ENCODE data around the gene MSI2.

Gene MSI2

DNA sequence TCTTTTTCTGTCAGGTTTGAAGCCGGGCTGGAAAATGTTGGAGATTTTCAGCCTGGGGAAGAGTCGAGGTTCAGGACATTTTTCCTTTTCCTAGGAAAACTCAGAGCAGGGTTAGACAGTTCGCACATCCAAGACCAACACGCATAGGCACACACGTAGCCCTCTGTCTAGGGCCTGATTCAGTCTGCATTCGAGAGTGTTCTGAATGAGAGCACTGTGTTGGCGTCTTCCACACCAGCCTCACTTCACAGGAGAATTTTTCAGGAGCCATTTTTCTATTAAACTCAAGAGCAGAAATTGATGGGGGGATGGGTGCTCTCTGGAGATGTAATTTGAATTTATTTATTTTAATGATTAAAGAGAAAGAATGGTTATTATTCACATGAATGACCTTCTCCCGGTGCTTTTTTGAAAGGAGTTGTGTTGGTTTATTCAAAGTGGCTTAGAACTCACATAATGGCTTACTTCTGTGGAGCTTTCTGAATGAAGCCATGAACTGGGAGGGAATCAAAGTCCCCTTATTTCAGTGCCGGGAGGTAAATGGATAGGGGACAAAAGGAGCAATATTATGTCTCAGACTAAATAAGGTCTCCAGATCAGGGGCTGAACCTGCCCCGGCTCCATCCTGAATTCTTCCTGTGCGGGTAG lies 294.5 kb downstream of the MSI2 start:
- POLR2A ChIA-PET (ENCODE audit: low non-redundant PET), result no interaction called here
- DNase-seq (ENCODE audit: low spot score), result no peak
- TF ChIP-seq CTCF (conservative IDR thresholded peaks at IDR 0.05; ENCODE audit: low read depth), result no peak
- CTCF ChIA-PET, result interaction anchor here (0.6 to 1.6 kb wide), 4 partner anchors 10 to 308 kb away, joined by 3 to 5 read pairs (median 3); no protein-coding TSS in a partner anchor
- H3K27ac ChIP-seq, result no peak overlapping the region

GRCh38 chr17:57551321-57552079 lies 295.2 kb downstream of the MSI2 start:
- no peak for DNase-seq (ENCODE audit: low spot score)
- ChIA-PET POLR2A (ENCODE audit: low non-redundant PET) (no interaction called here), CTCF (interaction anchor here (0.6 to 0.7 kb wide), 2 partner anchors 24 to 210 kb away, joined by 3 to 5 read pairs; no protein-coding TSS in a partner anchor)
- no peak overlapping the region for H3K27ac ChIP-seq
- no peak for TF ChIP-seq CTCF (conservative IDR thresholded peaks at IDR 0.05; ENCODE audit: low read depth)

GRCh38 chr17:57552114-57552624 lies 295.8 kb downstream of the MSI2 start:
- DNase-seq (ENCODE audit: low spot score), result no peak
- ChIA-PET CTCF (interaction anchor here (0.6 kb wide), 1 partner anchor 210 kb away, joined by 5 read pairs; no protein-coding TSS in a partner anchor), POLR2A (ENCODE audit: low non-redundant PET) (no interaction called here)
- TF ChIP-seq CTCF (conservative IDR thresholded peaks at IDR 0.05; ENCODE audit: low read depth), result no peak
- H3K27ac ChIP-seq, result no peak overlapping the region

DNA sequence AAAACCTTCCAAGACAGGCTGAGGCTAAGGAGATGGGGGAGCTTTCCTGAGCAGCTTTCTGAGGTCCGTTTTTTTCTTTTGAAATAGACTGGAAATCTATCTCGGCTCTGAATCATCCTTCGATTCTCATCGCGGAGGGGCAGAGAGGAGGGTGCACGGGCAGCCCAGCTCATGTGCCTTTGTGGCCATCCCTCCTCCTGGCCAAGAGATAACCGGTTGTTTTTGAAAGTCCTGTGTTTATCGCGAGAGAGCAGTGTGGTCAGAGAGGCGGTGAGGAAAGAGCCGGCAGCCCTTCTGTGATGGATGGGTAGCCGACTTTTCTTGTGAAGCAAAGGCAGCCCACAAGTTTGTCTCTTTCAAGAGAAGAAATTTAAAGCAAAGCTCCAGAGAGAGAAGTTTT lies 297.2 kb downstream of the MSI2 start:
- no peak overlapping the region for H3K27ac ChIP-seq
- no peak for TF ChIP-seq CTCF (conservative IDR thresholded peaks at IDR 0.05; ENCODE audit: low read depth)
- CTCF ChIA-PET, result interaction anchor here (1.8 kb wide), 1 partner anchor 310 kb away, joined by 7 read pairs; no protein-coding TSS in a partner anchor
- POLR2A ChIA-PET (ENCODE audit: low non-redundant PET), result no interaction called here
- DNase-seq (ENCODE audit: low spot score), result no peak

- no peak for TF ChIP-seq CTCF (conservative IDR thresholded peaks at IDR 0.05; ENCODE audit: low read depth)
- no peak for DNase-seq (ENCODE audit: low spot score)
- CTCF ChIA-PET, result interaction anchor here (1.8 kb wide), 1 partner anchor 311 kb away, joined by 7 read pairs; no protein-coding TSS in a partner anchor
- POLR2A ChIA-PET (ENCODE audit: low non-redundant PET), result no interaction called here
- no peak overlapping the region for H3K27ac ChIP-seq
Observed at GRCh38 chr17:57553991-57554825, 297.9 kb downstream of the MSI2 start.
